GM12878 (cell line): ENCODE data around the gene HES7. TPM values are rescaled to one million over a fixed set of nuclear protein-coding genes. Genes with fewer than 3 reads are reported as not detected.

Experiments
- CEBPB ChIP-seq, 2 experiments: fragments of 150-350 bp in 1 of 2; IDR thresholded peaks; 2 replicates each; pipeline ENCODE4 v1.6.1; 2012 to 2014; ENCODE audit warnings: low read depth in 2 of 2, low read length in 2 of 2, borderline replicate concordance in 1 of 2, inconsistent platforms in 1 of 2
- MXI1 ChIP-seq: fragments of 150-350 bp; IDR thresholded peaks from 2 replicates; pipeline ENCODE4 v1.6.1; 2011; ENCODE audit warnings: low read depth, mild to moderate bottlenecking, inconsistent platforms, low read length, improper control_type of control experiment
- SKIL ChIP-seq: fragments of 450-650 bp; IDR thresholded peaks from 2 replicates; pipeline ENCODE4 v1.6.1; 2017; ENCODE audit warnings: mild to moderate bottlenecking, low read depth, inconsistent platforms; ENCODE audit not compliant: poor library complexity, severe bottlenecking
- SPI1 ChIP-seq: IDR thresholded peaks from 2 replicates; pipeline ENCODE4 v1.6.1; 2011; ENCODE audit warnings: low read depth, mild to moderate bottlenecking, low read length, moderate library complexity, borderline replicate concordance; ENCODE audit not compliant: insufficient read depth
- STAT3 ChIP-seq: IDR thresholded peaks from 2 replicates; pipeline ENCODE4 v1.6.1; 2011; ENCODE audit warnings: low read depth, low read length, improper control_type of control experiment
- SUPT20H ChIP-seq: IDR thresholded peaks from 2 replicates; pipeline ENCODE4 v1.6.1; 2011; ENCODE audit warnings: low read depth, mild to moderate bottlenecking, low read length, moderate library complexity, borderline replicate concordance; ENCODE audit not compliant: control insufficient read depth
- polyA plus RNA-seq, 11 experiments: library from polyadenylated mRNA; depleted of rRNA in 4 of 11; unstranded in 6 of 11; stranded (reverse) in 5 of 11; fragments of >200 nt; fragmentation: Nextera tagmentation in 4 of 11; fragmentation: Illumina TruSeq in 1 of 11; extraction: Ambion mirVana in 4 of 11; extraction: Trizol in 1 of 11; gene quantifications; 1 replicate in 1 of 11; 2 replicates in 10 of 11; pipeline versions ENCODE4 v1.2.1 to v1.2.3, GENCODE V29; 2011 to 2016; ENCODE audit warnings: inconsistent platforms in 2 of 11, missing spikeins in 2 of 11, low read depth in 1 of 11
- total RNA-seq, 4 experiments: library from RNA; depleted of rRNA in 3 of 4; stranded (reverse); fragments of >200 nt in 3 of 4; fragmentation: Illumina TruSeq in 1 of 4; extraction: Trizol in 1 of 4; gene quantifications; 2 replicates each; pipeline versions ENCODE4 v1.2.1 to v1.2.3, GENCODE V29; 2013 to 2021
- TF ChIP-seq, protein P1 (sequence below): IDR thresholded peaks from 2 replicates; pipeline ENCODE4 v1.6.1; 2012; ENCODE audit warnings: low read depth, low read length, improper control_type of control experiment

Gene HES7
- total and polyA plus RNA-seq, 10 of the 15 experiments (the other 5 are each of a cell fraction or from before 2014, with no cell fraction given), result 0.07 to 1.3 (median 0.63) TPM; not detected in 4

DNA sequence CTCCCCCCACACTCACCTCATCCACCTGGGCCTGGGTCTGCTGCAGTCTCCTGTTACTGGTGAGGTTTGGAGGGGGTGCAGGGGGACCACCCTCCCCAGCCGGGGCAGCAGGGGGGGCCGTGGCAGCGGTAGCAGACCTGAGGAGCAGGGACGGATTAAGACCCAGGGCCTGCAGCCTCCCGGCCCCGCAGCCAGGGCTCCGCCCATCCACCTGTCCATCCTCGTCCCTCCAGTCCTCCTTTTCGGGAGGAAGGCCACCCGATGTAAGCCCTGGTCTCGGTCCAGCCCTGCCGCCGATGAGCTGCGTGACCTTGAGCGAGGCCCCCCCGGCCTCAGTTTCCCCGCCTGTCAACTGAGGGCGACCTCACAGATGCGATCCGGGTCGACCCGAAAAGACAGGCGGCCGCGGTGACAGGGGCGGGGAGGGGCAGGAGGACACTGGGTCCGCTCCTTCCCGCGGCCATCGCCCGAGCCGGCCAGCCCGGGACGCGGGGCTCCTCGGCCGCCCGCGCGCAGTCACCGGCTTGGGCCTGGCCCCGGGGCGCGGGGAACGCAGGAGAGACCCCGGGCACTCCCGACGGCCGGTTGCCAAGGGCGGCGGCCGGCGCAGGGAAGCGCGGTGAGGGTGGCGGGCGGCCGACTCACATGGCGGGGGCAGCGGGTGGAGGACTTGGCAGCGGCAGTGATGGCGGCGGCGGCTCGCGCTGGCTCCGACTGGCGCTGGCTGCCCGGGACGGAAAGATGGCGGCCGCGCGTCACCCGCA is 38.5 kb upstream of the HES7 start, which contains the start of gene VAMP2 (continued):
- no peak for TF ChIP-seq SKIL
- TF ChIP-seq STAT3, result no peak
- TF ChIP-seq, protein P1, sequence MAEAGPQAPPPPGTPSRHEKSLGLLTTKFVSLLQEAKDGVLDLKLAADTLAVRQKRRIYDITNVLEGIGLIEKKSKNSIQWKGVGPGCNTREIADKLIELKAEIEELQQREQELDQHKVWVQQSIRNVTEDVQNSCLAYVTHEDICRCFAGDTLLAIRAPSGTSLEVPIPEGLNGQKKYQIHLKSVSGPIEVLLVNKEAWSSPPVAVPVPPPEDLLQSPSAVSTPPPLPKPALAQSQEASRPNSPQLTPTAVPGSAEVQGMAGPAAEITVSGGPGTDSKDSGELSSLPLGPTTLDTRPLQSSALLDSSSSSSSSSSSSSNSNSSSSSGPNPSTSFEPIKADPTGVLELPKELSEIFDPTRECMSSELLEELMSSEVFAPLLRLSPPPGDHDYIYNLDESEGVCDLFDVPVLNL, result no peak
- no peak for TF ChIP-seq SPI1
- no peak for TF ChIP-seq CEBPB (IDR thresholded peaks at IDR 0.05; ENCODE audit: borderline replicate concordance in 1 of 2, low read depth in 2 of 2, low read length in 2 of 2)
- TF ChIP-seq SUPT20H, result no peak
- TF ChIP-seq MXI1, result no peak; the same call in 1 of the 2 replicates
